Measurements from ENCODE around the gene ZNF784. TPM values are rescaled to one million over a fixed set of nuclear protein-coding genes. Genes with fewer than 3 reads are reported as not detected.

The ZNF784 gene
- total and polyA plus RNA-seq, 4 donors: 0.79 to 6.0 (median 3.8) TPM

DNA sequence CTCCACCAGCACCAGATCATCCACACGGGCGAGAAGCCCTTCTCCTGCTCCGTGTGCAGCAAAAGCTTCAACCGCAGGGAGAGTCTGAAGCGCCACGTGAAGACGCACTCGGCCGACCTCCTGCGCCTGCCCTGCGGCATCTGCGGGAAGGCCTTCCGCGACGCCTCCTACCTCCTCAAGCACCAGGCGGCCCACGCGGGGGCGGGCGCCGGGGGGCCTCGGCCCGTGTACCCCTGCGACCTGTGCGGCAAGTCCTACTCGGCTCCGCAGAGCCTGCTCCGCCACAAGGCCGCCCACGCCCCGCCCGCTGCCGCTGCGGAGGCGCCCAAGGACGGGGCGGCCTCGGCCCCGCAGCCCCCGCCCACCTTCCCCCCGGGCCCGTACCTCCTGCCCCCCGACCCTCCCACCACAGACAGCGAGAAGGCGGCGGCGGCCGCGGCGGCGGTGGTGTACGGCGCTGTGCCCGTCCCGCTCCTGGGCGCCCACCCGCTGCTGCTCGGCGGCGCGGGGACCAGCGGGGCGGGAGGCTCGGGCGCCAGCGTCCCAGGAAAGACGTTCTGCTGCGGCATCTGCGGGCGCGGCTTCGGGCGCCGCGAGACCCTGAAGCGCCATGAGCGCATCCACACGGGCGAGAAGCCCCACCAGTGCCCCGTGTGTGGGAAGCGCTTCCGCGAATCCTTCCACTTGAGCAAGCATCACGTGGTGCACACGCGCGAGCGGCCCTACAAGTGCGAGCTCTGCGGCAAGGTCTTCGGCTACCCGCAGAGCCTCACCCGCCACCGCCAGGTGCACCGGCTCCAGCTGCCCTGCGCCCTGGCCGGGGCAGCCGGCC, 9.4 kb downstream of the ZNF784 start:
- DNase-seq (ENCODE audit: low spot score): no peak
- H3K4me1 ChIP-seq (ENCODE audit: control insufficient read depth in 4 of 4, insufficient read depth in 4 of 4, low read length in 3 of 4): no peaks in the 10 kb centered on the region
- 97% methylated on average over 98 of the region's 98 CpGs for WGBS
- no peak overlapping the region for H3K9ac ChIP-seq (ENCODE audit: low read depth in 1 of 2, low read length in 2 of 2)
- no peaks in the 10 kb centered on the region for H3K9me3 ChIP-seq (ENCODE audit: control insufficient read depth in 4 of 4, low read length in 3 of 4)
- no peak overlapping the region for H3K4me3 ChIP-seq (ENCODE audit: low read depth in 1 of 3, low read length in 3 of 3)
- TF ChIP-seq, protein P1, sequence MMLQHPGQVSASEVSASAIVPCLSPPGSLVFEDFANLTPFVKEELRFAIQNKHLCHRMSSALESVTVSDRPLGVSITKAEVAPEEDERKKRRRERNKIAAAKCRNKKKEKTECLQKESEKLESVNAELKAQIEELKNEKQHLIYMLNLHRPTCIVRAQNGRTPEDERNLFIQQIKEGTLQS (IDR thresholded peaks at IDR 0.05): no peak
- TF ChIP-seq FOXA2 (IDR thresholded peaks at IDR 0.05) (no peak), NR2F2 (IDR thresholded peaks at IDR 0.05) (no peak), GABPA (IDR thresholded peaks at IDR 0.05 in 1 of 2, conservative IDR thresholded peaks at IDR 0.05 in 1 of 2) (no peak), FOXA1 (IDR thresholded peaks at IDR 0.05) (no peak), SP1 (IDR thresholded peaks at IDR 0.05) (no peak), RAD21 (IDR thresholded peaks at IDR 0.05) (no peak), HNF4G (IDR thresholded peaks at IDR 0.05) (no peak), JUND (IDR thresholded peaks at IDR 0.05) (no peak), EGR1 (IDR thresholded peaks at IDR 0.05; ENCODE audit: low read depth in 2 of 2) (no peak), HNF4A (conservative IDR thresholded peaks at IDR 0.05) (no peak), TAF1 (conservative IDR thresholded peaks at IDR 0.05) (no peak), RXRA (IDR thresholded peaks at IDR 0.05) (no peak), YY1 (IDR thresholded peaks at IDR 0.05) (no peak)
- TF ChIP-seq, protein P2, sequence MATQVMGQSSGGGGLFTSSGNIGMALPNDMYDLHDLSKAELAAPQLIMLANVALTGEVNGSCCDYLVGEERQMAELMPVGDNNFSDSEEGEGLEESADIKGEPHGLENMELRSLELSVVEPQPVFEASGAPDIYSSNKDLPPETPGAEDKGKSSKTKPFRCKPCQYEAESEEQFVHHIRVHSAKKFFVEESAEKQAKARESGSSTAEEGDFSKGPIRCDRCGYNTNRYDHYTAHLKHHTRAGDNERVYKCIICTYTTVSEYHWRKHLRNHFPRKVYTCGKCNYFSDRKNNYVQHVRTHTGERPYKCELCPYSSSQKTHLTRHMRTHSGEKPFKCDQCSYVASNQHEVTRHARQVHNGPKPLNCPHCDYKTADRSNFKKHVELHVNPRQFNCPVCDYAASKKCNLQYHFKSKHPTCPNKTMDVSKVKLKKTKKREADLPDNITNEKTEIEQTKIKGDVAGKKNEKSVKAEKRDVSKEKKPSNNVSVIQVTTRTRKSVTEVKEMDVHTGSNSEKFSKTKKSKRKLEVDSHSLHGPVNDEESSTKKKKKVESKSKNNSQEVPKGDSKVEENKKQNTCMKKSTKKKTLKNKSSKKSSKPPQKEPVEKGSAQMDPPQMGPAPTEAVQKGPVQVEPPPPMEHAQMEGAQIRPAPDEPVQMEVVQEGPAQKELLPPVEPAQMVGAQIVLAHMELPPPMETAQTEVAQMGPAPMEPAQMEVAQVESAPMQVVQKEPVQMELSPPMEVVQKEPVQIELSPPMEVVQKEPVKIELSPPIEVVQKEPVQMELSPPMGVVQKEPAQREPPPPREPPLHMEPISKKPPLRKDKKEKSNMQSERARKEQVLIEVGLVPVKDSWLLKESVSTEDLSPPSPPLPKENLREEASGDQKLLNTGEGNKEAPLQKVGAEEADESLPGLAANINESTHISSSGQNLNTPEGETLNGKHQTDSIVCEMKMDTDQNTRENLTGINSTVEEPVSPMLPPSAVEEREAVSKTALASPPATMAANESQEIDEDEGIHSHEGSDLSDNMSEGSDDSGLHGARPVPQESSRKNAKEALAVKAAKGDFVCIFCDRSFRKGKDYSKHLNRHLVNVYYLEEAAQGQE (IDR thresholded peaks at IDR 0.05): no peak
- TF ChIP-seq, protein P3, sequence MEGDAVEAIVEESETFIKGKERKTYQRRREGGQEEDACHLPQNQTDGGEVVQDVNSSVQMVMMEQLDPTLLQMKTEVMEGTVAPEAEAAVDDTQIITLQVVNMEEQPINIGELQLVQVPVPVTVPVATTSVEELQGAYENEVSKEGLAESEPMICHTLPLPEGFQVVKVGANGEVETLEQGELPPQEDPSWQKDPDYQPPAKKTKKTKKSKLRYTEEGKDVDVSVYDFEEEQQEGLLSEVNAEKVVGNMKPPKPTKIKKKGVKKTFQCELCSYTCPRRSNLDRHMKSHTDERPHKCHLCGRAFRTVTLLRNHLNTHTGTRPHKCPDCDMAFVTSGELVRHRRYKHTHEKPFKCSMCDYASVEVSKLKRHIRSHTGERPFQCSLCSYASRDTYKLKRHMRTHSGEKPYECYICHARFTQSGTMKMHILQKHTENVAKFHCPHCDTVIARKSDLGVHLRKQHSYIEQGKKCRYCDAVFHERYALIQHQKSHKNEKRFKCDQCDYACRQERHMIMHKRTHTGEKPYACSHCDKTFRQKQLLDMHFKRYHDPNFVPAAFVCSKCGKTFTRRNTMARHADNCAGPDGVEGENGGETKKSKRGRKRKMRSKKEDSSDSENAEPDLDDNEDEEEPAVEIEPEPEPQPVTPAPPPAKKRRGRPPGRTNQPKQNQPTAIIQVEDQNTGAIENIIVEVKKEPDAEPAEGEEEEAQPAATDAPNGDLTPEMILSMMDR (IDR thresholded peaks at IDR 0.05; ENCODE audit: low read depth, low read length, missing input control): no peak
- TF ChIP-seq, protein P4, sequence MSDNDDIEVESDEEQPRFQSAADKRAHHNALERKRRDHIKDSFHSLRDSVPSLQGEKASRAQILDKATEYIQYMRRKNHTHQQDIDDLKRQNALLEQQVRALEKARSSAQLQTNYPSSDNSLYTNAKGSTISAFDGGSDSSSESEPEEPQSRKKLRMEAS (IDR thresholded peaks at IDR 0.05): no peak
- TF ChIP-seq, protein P5, sequence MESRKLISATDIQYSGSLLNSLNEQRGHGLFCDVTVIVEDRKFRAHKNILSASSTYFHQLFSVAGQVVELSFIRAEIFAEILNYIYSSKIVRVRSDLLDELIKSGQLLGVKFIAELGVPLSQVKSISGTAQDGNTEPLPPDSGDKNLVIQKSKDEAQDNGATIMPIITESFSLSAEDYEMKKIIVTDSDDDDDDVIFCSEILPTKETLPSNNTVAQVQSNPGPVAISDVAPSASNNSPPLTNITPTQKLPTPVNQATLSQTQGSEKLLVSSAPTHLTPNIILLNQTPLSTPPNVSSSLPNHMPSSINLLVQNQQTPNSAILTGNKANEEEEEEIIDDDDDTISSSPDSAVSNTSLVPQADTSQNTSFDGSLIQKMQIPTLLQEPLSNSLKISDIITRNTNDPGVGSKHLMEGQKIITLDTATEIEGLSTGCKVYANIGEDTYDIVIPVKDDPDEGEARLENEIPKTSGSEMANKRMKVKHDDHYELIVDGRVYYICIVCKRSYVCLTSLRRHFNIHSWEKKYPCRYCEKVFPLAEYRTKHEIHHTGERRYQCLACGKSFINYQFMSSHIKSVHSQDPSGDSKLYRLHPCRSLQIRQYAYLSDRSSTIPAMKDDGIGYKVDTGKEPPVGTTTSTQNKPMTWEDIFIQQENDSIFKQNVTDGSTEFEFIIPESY (IDR thresholded peaks at IDR 0.05): no peak
- H3K27me3 ChIP-seq (ENCODE audit: control insufficient read depth in 4 of 4, insufficient read depth in 4 of 4, low read length in 3 of 4): no peaks in the 10 kb centered on the region
- H3K27ac ChIP-seq (ENCODE audit: low read depth in 1 of 2, low read length in 2 of 2): no peak overlapping the region
- peaks cover 0 to 21% (median 11%) of the 10 kb centered on the region in 4 donors for H3K36me3 ChIP-seq (ENCODE audit: control insufficient read depth in 4 of 4, insufficient read depth in 3 of 4, low read depth in 1 of 4, low read length in 3 of 4)
